Peyer's patch (tissue), 4 donors: ENCODE results near the gene CCNL2. TPM values are rescaled to one million over a fixed set of nuclear protein-coding genes. Genes with fewer than 3 reads are reported as not detected.
A peak's percentile ranks its signal among the peaks of the same experiment; 100 is the strongest.
"Not testable (repeated sequence)": the region's sequence is repeated elsewhere in the genome, so short reads cannot be mapped to it uniquely, and the experiment has no call there.

Source experiments
- DNase-seq, 3 donors: peaks; one replicate each; pipeline ENCODE4 v3.0.0-alpha.2; 2017 to 2019
- H3K27ac ChIP-seq, 4 donors: fragments of 200-600 bp; sonication (generic); one replicate each; pipeline ENCODE4 v1.5.1; 2016 to 2019
- H3K27me3 ChIP-seq, 2 donors: fragments of 200-600 bp; sonication (generic); one replicate each; pipeline ENCODE4 v1.5.1; 2019
- H3K36me3 ChIP-seq, 3 donors: fragments of 200-600 bp; sonication (generic); one replicate each; pipeline ENCODE4 v1.5.1; 2016 to 2019
- H3K4me1 ChIP-seq, 4 donors: fragments of 200-600 bp; sonication (generic); one replicate each; pipeline ENCODE4 v1.5.1; 2016 to 2019
- H3K4me3 ChIP-seq, 4 donors: fragments of 200-600 bp; sonication (generic); 1 replicate in 3 of 4; 2 replicates in 1 of 4; pipeline ENCODE4 v1.5.1; 2016 to 2019; ENCODE audit warnings: mild to moderate bottlenecking in 1 of 4
- H3K9me3 ChIP-seq, 4 donors: fragments of 200-600 bp; sonication (generic); one replicate each; pipeline ENCODE4 v1.5.1; 2016 to 2019; ENCODE audit warnings: mild to moderate bottlenecking in 1 of 4
- CTCF ChIP-seq, 6 experiments: fragments of 450-650 bp in 4 of 6; fragments of 200-600 bp in 2 of 6; sonication (generic) in 1 of 6; IDR thresholded peaks; one replicate each; pipeline ENCODE4 v1.5.1; 2017 to 2019; ENCODE audit warnings: antibody characterized with exemption in 6 of 6, mild to moderate bottlenecking in 3 of 6, moderate library complexity in 1 of 6
- POLR2A ChIP-seq, 2 donors: fragments of 450-650 bp; IDR thresholded peaks; one replicate each; pipeline ENCODE4 v1.5.1; 2017; ENCODE audit warnings: antibody characterized with exemption in 2 of 2, mild to moderate bottlenecking in 2 of 2, moderate library complexity in 2 of 2
- total RNA-seq, 4 donors: library from RNA; depleted of rRNA; stranded (reverse); fragments of >200 nt; gene quantifications; one replicate each; pipeline ENCODE4 v1.1.0, GENCODE V29; 2016

The CCNL2 gene
- total RNA-seq, 4 donors from 2014 or later, result 216 to 1,008 (median 423) TPM

- no peaks in the 10 kb centered on the region for H3K27me3 ChIP-seq
- TF ChIP-seq POLR2A (IDR thresholded peaks at IDR 0.05), result no peak
- no peak for TF ChIP-seq CTCF (IDR thresholded peaks at IDR 0.05)
- no peak for DNase-seq
- H3K27ac ChIP-seq, result peak overlapping the region; percentile 27 to 69 (median 57)
- H3K4me1 ChIP-seq, result peaks cover 0 to 16% (median 4%) of the 10 kb centered on the region in 4 donors
- H3K36me3 ChIP-seq, result no peaks in the 10 kb centered on the region
- peak overlapping the region in 3 of 4 donors; percentile 31 to 43 (median 39) for H3K4me3 ChIP-seq
- no peaks in the 10 kb centered on the region for H3K9me3 ChIP-seq
These were observed 20.9 kb upstream of the CCNL2 start for GRCh38 chr1:1419813-1420653.

GRCh38 chr1:1419363-1419812, 20.3 kb upstream of the CCNL2 start:
- TF ChIP-seq CTCF (IDR thresholded peaks at IDR 0.05), result no peak
- TF ChIP-seq POLR2A (IDR thresholded peaks at IDR 0.05), result no peak
- Histone ChIP-seq H3K27ac (peak overlapping the region; percentile 27 to 69 (median 57)), H3K36me3 (no peaks in the 10 kb centered on the region), H3K9me3 (no peaks in the 10 kb centered on the region), H3K4me3 (peak overlapping the region in 2 of 4 donors; percentile 39 to 43), H3K4me1 (peaks cover 0 to 16% (median 4%) of the 10 kb centered on the region in 4 donors), H3K27me3 (no peaks in the 10 kb centered on the region)
- DNase-seq, result no peak

GRCh38 chr1:1418464-1419362, 19.6 kb upstream of the CCNL2 start:
- TF ChIP-seq CTCF (IDR thresholded peaks at IDR 0.05) (no peak), POLR2A (IDR thresholded peaks at IDR 0.05) (no peak)
- H3K27ac ChIP-seq, result no peak overlapping the region
- DNase-seq, result no peak

GRCh38 chr1:1417825-1418463, 18.8 kb upstream of the CCNL2 start:
- H3K9me3 ChIP-seq, H3K36me3 ChIP-seq, DNase-seq, H3K27ac ChIP-seq, H3K4me3 ChIP-seq, H3K27me3 ChIP-seq: not testable (repeated sequence)
- peaks cover 0 to 16% (median 4%) of the 10 kb centered on the region in 4 donors for H3K4me1 ChIP-seq

More at GRCh38 chr1:1418464-1419362, 19.6 kb upstream of the CCNL2 start:
- no peaks in the 10 kb centered on the region for H3K9me3 ChIP-seq
- H3K4me3 ChIP-seq, result no peak overlapping the region
- H3K36me3 ChIP-seq, result no peaks in the 10 kb centered on the region
- H3K27me3 ChIP-seq, result no peaks in the 10 kb centered on the region
- H3K4me1 ChIP-seq, result peaks cover 0 to 16% (median 4%) of the 10 kb centered on the region in 4 donors

- H3K27ac ChIP-seq, H3K4me3 ChIP-seq, H3K9me3 ChIP-seq, DNase-seq, H3K36me3 ChIP-seq, H3K27me3 ChIP-seq: not testable (repeated sequence)
- peaks cover 0 to 16% (median 4%) of the 10 kb centered on the region in 4 donors for H3K4me1 ChIP-seq
These were observed 18.3 kb upstream of the CCNL2 start for GRCh38 chr1:1417396-1417795.

- Histone ChIP-seq H3K36me3 (no peaks in the 10 kb centered on the region), H3K27ac (no peak overlapping the region), H3K4me3 (no peak overlapping the region), H3K27me3 (no peaks in the 10 kb centered on the region), H3K4me1 (peaks cover 0 to 13% (median 4%) of the 10 kb centered on the region in 4 donors), H3K9me3 (no peaks in the 10 kb centered on the region)
- TF ChIP-seq POLR2A (IDR thresholded peaks at IDR 0.05), result no peak
- TF ChIP-seq CTCF (IDR thresholded peaks at IDR 0.05), result no peak
- no peak for DNase-seq
These were observed 16.6 kb upstream of the CCNL2 start for GRCh38 chr1:1415751-1416150.

- not testable (repeated sequence) for H3K27ac ChIP-seq, H3K27me3 ChIP-seq, H3K36me3 ChIP-seq, H3K9me3 ChIP-seq, H3K4me3 ChIP-seq, DNase-seq
- peaks cover 0 to 13% (median 4%) of the 10 kb centered on the region in 4 donors for H3K4me1 ChIP-seq
These were observed 13.3 kb upstream of the CCNL2 start for GRCh38 chr1:1412311-1412902.
